HL-60 (cell line): ENCODE results near the gene CD164.

ENCODE experiments used
- GABPA ChIP-seq: IDR thresholded peaks from 2 replicates; pipeline ENCODE4 v1.6.1; 2012; ENCODE audit warnings: low read depth
- POLR2AphosphoS5 ChIP-seq: IDR thresholded peaks from 2 replicates; pipeline ENCODE4 v1.6.1; 2012; ENCODE audit warnings: low read depth
- SPI1 ChIP-seq: IDR thresholded peaks from 2 replicates; pipeline ENCODE4 v1.6.1; 2012; ENCODE audit warnings: low read depth, mild to moderate bottlenecking, borderline replicate concordance
- TF ChIP-seq, protein P1 (sequence below): IDR thresholded peaks from one replicate; pipeline ENCODE4 v1.5.1; 2011; ENCODE audit warnings: low read length, control low read depth, inconsistent platforms; ENCODE audit not compliant: insufficient read depth
- TF ChIP-seq, protein P2 (sequence below): IDR thresholded peaks from 2 replicates; pipeline ENCODE4 v1.6.1; 2012; ENCODE audit warnings: low read depth; ENCODE audit not compliant: insufficient replicate concordance

DNA sequence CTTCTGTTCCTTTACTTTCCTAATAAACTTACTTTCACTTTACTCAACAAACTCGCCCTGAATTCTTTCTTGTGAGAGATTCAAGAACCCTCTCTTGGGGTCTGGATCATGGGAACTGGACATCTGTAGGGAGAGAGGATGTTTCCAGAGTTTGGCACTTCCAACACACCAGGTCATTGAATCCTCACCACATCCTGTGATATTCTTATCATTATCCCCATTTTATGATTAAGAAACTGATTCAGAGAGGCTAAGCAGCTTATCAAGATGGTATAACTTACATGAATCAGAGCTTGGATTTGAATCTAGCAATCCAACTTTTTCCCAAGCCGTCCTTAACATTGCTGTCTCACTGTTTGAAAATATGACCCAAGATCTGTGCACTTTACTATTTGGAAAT is 42.7 kb upstream of the CD164 start:
- no peak for TF ChIP-seq POLR2AphosphoS5
- TF ChIP-seq, protein P1, sequence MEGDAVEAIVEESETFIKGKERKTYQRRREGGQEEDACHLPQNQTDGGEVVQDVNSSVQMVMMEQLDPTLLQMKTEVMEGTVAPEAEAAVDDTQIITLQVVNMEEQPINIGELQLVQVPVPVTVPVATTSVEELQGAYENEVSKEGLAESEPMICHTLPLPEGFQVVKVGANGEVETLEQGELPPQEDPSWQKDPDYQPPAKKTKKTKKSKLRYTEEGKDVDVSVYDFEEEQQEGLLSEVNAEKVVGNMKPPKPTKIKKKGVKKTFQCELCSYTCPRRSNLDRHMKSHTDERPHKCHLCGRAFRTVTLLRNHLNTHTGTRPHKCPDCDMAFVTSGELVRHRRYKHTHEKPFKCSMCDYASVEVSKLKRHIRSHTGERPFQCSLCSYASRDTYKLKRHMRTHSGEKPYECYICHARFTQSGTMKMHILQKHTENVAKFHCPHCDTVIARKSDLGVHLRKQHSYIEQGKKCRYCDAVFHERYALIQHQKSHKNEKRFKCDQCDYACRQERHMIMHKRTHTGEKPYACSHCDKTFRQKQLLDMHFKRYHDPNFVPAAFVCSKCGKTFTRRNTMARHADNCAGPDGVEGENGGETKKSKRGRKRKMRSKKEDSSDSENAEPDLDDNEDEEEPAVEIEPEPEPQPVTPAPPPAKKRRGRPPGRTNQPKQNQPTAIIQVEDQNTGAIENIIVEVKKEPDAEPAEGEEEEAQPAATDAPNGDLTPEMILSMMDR = no peak
- TF ChIP-seq, protein P2, sequence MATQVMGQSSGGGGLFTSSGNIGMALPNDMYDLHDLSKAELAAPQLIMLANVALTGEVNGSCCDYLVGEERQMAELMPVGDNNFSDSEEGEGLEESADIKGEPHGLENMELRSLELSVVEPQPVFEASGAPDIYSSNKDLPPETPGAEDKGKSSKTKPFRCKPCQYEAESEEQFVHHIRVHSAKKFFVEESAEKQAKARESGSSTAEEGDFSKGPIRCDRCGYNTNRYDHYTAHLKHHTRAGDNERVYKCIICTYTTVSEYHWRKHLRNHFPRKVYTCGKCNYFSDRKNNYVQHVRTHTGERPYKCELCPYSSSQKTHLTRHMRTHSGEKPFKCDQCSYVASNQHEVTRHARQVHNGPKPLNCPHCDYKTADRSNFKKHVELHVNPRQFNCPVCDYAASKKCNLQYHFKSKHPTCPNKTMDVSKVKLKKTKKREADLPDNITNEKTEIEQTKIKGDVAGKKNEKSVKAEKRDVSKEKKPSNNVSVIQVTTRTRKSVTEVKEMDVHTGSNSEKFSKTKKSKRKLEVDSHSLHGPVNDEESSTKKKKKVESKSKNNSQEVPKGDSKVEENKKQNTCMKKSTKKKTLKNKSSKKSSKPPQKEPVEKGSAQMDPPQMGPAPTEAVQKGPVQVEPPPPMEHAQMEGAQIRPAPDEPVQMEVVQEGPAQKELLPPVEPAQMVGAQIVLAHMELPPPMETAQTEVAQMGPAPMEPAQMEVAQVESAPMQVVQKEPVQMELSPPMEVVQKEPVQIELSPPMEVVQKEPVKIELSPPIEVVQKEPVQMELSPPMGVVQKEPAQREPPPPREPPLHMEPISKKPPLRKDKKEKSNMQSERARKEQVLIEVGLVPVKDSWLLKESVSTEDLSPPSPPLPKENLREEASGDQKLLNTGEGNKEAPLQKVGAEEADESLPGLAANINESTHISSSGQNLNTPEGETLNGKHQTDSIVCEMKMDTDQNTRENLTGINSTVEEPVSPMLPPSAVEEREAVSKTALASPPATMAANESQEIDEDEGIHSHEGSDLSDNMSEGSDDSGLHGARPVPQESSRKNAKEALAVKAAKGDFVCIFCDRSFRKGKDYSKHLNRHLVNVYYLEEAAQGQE = no peak
- TF ChIP-seq SPI1 = no peak
- TF ChIP-seq GABPA = no peak
